NCI-H446 (cell line): ENCODE measurements around the gene HOXC5.

ENCODE experiments used
- DNase-seq, 2 experiments: peaks; one replicate each; lab custom pipeline; 2025; lab: John Stamatoyannopoulos, UW

HOXC5 gene

GRCh38 chr12:54019091-54019811, 13.6 kb upstream of the HOXC5 start:
- no peak for DNase-seq

- DNase-seq = no peak
Observed at GRCh38 chr12:54019924-54020590, 12.8 kb upstream of the HOXC5 start.

DNA sequence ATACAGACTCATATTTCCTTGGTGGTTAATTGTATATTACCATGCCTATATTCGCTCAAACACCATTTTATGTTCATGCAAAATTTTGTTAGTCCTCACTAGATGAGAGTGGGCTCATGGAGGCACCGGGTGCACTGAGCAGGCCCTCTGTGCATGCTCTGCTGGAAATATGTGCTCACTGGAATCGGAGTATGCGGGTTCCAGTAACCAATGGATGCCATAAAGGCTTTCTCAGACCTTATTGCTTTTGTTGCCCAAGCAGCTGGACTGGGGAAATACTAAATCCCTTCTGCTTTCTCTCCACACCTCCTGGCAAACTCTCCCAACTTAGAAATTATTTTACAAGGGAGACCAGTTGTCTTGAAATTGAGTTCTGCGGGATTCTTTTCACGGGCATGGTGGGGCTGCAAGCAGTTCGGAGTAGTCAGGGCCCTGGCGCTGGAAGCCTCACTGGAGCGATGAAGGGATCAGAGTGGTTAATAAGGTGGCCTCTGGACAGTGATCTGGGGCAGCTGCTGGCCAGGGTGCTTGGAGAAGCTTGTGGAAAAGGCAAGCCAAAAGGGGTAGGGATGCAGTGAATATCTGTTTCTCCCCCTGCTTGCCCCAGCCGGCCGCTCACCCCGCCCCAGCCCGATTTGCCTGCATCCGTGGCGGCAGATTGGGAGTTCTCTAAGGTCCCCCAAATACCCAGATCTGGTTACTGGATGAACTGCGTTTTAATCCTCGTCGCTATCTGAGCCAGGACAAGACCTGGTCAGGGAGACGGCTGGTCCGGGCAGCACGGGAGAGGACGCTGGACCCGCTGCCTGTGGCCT, 12.1 kb upstream of the HOXC5 start:
- DNase-seq = no peak

DNA sequence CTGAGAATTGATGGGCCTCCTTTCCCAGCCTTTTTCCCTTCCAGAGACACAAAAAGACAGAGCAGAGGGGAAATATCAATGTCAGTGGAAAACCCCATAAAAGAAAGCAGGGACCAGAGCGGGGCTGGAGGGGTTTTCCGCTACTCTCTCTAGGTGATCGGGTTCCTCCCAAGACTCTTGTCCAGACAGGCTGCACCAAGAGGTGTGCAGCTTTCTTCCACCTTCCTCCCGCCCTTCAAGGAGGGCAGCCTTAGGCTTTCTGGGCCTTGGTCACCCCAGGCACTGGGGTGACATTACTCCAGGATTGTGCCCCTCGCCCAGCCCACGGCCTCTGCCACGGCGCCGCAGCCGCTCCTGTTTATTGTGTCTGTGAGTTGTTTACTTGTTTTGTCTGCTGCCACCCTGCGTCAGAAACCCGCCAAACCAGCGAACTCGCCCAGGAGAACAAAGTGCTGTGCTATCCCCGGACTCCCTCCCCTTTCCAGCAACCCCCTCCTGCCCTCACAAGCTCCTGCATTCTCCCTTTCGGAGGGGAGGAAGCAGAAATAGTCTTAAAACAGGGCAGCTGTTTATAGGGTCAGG, 11.3 kb upstream of the HOXC5 start:
- no peak for DNase-seq

GRCh38 chr12:54022960-54023884, 9.6 kb upstream of the HOXC5 start:
- no peak for DNase-seq

DNA sequence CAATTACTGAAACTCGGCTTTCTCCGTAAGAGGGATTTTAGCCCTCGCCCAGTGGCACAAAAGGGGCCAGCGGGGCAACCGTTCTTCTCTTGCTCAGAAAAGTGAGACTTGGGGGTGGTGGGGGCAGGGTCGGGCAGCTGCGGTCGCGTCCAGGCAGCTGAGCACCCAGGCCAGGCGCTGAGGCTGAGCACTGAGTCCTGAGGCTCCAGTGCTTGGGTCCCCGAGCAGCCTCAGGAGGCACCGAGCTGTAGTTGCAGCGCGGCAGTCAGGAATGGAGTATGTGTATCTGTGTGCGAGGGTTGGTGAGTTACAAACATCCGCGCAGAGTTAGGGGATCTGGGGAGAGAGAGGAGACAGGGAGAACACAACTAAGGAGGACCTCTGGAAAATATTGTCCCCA, 8.7 kb upstream of the HOXC5 start:
- DNase-seq = no peak

DNA sequence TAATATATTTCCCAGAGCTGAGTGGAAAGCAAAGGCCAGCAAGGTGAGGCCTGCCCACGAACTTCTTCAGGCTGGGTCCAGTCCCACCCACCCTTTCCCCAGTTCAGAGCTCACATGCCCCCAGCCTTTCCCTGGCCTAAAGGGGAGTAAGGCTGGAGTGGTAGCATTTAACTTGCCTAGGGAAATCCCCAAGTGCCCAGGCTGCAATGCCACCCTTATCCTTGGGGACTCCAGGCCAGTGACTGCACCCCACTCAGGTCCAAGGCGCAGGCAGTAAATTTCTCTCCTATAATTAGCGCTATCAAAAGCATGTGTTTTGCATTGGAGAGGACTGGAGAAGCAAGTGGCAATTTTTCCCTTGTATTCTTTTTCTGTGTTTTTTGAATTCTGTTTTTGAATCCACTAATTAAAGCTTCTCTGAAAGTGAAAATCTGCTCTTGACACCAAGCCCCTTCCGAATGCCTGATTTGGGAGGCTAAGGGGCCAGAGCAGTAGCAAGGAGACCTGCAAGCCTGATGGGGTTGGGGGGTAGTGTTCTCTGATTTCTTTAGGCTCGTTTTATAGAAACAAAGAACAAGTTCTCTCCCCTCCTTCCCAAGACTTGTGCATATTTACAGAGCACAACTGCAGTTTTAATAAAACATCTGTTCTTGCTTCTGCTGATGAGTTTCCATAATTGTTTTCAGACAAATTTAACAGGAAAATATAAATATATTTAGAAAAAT, 8.1 kb upstream of the HOXC5 start:
- DNase-seq = no peak

- no peak for DNase-seq
Observed at GRCh38 chr12:54025499-54026405, 7.1 kb upstream of the HOXC5 start.

DNA sequence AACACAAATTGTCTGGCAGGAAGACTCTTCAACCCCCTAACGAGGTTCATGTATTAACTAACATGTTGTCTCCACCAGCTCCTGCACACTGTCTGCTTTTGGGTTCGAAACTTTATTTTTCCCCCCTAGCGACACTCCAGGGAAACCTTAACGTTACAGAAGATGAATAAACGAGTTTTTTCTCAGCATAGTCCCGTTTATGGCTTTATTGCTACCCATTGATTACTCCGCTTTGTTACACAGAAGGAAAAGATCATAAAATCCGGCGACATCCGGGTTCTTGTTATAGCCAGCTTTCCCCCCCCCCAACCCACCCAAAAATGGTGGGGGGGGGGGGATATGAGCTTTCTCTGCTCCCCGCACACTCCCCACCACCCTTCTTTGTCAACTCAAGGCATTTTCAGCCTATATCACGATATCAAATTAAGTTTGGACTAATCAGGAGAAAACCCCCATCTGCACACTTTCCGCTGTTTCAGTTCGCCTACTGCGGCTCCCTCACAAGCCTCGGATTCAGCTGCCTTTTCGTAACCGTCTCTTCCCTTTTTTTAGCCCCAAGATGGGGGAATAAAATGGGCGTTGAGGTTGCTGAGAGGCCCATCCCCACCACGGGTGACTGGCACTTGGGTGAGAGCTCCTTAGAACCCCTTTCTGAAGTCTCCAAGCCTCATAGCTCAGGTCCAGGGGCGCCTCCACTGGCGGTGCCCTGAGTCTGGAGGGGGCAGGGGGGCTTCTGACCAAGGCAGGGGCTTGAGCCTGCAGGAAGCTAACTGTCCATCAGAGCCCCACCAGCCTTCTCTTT, 6.0 kb upstream of the HOXC5 start:
- DNase-seq = no peak

DNA sequence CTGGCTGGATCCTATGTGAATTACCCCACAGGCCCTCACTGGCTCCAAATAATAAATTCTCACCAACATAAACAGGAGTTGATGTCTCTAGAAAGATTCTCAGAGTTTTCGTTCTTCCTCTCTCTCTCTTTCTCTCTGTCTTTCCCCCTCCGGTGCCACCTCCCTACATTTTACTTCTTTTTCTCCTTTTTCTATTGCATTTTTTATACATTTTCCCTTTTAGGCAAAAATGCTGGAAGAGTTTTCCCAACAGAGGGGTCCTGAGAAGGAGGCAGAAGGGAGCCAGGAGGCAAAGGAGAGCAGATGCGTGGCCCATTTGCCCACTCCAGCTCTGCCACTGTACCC, 5.4 kb upstream of the HOXC5 start:
- DNase-seq = no peak

GRCh38 chr12:54028314-54029201, 4.3 kb upstream of the HOXC5 start, which contains the start of gene HOXC6:
HOXC6 (plus strand) TSS chr12:54028440; CDS start chr12:54028522, 82 bp downstream.
- peak; percentile 20 to 54 for DNase-seq

- DNase-seq = no peak
Observed at GRCh38 chr12:54029529-54030441, 3.1 kb upstream of the HOXC5 start.

DNA sequence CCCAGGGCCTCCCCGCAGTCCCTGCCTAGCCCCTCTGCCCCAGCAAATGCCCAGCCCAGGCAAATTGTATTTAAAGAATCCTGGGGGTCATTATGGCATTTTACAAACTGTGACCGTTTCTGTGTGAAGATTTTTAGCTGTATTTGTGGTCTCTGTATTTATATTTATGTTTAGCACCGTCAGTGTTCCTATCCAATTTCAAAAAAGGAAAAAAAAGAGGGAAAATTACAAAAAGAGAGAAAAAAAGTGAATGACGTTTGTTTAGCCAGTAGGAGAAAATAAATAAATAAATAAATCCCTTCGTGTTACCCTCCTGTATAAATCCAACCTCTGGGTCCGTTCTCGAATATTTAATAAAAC, 2.4 kb upstream of the HOXC5 start:
- DNase-seq = no peak

DNA sequence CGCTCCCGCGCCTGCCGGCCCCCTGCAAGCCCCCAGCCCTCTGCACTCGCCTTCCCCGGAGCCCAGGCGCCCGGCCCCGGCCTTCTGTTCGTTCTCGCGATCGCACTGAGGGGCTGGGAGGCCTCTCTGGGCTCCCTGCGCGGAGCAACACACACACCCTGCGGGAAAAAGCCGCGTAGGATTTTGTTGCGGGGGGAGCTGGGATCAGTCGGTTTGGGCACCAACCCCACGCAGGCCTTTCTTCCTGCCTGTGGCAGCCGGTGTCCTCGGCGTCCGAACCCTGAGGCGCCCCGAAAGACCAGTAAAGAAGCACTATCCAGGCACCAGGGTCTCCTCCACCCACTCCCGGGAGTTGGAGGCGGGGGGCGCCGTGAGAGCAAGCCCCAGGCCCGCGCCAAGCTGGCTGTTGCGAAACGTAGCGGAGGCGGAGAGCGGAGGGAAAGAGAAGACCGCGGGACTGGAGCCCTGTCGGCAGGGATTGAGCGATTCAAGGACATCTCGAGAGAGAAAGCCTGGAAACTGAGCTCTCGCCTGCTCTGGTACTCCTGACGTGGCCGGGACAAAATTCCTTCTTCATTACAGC, 1.9 kb upstream of the HOXC5 start:
- no peak for DNase-seq

DNA sequence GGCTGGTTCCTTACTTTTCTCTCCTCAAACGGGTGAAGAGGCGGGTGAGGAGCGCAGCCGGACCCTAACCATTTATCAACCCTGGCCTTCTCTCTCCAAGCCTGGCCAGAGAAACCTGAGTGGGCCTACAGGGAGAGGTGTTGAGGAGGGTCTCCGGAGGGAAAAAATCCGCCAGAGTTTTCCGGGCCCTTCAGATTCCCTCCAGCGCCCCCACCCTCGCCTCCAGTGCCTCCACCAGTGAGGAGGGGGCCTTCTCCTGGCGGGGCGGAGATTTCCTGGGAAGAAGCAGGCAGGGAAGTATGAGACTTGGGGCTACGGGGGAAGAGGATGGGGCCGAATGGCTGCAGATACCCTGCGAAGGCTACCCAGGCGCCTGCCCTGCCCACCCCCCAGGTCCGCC, 1.4 kb upstream of the HOXC5 start:
- no peak for DNase-seq

GRCh38 chr12:54032086-54032619, 697 bp upstream of the HOXC5 start:
- no peak for DNase-seq
